CD4-positive, CD25-positive, alpha-beta regulatory T cell (primary cell): ENCODE data around the gene GAPVD1. TPM values are rescaled to one million over a fixed set of nuclear protein-coding genes. Genes with fewer than 3 reads are reported as not detected.
A peak's percentile ranks its signal among the peaks of the same experiment; 100 is the strongest.

ENCODE experiments used
- ATAC-seq, 2 donors: fragments of 150-1000 bp; cut with Tn5 transposase; one replicate each; pipeline ENCODE4 v1.10.0; 2021; ENCODE audit warnings: low read depth in 2 of 2, moderate number of reproducible peaks in 2 of 2, moderate library complexity in 1 of 2
- DNase-seq, 3 donors: peaks; one replicate each; pipeline versions ENCODE4 v3.0.0 to v3.0.0-alpha.2; 2012 to 2022; ENCODE audit warnings: mixed read lengths in 1 of 3
- H3K27ac ChIP-seq: one replicate; pipeline ENCODE4 v1.7.0; 2013; ENCODE audit warnings: mild to moderate bottlenecking, low read length; ENCODE audit not compliant: insufficient read depth, poor library complexity, severe bottlenecking
- H3K27me3 ChIP-seq: one replicate; pipeline ENCODE4 v1.7.0; 2013; ENCODE audit warnings: low read length; ENCODE audit not compliant: control insufficient read depth, insufficient read depth
- H3K36me3 ChIP-seq: one replicate; pipeline ENCODE4 v1.7.0; 2013; ENCODE audit warnings: mild to moderate bottlenecking, low read length, moderate library complexity; ENCODE audit not compliant: control insufficient read depth, insufficient read depth
- H3K4me1 ChIP-seq: 2 replicates; pipeline ENCODE4 v1.7.0; 2013; ENCODE audit warnings: mild to moderate bottlenecking, low read length; ENCODE audit not compliant: insufficient read depth, control insufficient read depth, poor library complexity, severe bottlenecking
- H3K4me3 ChIP-seq: one replicate; pipeline ENCODE4 v1.7.0; 2013; ENCODE audit warnings: low read depth, mild to moderate bottlenecking, low read length, moderate library complexity
- H3K9me3 ChIP-seq, 2 experiments: 1 replicate in 1 of 2; 2 replicates in 1 of 2; pipeline ENCODE4 v1.7.0; 2013; ENCODE audit warnings: low read length in 2 of 2, mild to moderate bottlenecking in 1 of 2, moderate library complexity in 1 of 2; ENCODE audit not compliant: control insufficient read depth in 2 of 2
- H3K27ac Mint-ChIP-seq, 3 donors: one replicate each; pipeline ENCODE4 v1.8.0; 2020 to 2022; ENCODE audit warnings: mild to moderate bottlenecking in 3 of 3, mixed read lengths in 3 of 3, moderate library complexity in 2 of 3
- H3K27me3 Mint-ChIP-seq: one replicate; pipeline ENCODE4 v1.8.0; 2022; ENCODE audit warnings: mild to moderate bottlenecking, mixed read lengths
- H3K36me3 Mint-ChIP-seq: one replicate; pipeline ENCODE4 v1.8.0; 2020; ENCODE audit warnings: mixed read lengths
- H3K4me1 Mint-ChIP-seq, 4 donors: one replicate each; pipeline ENCODE4 v1.8.0; 2020 to 2022; ENCODE audit warnings: mixed read lengths in 4 of 4, mild to moderate bottlenecking in 1 of 4
- H3K4me3 Mint-ChIP-seq, 4 donors: one replicate each; pipeline ENCODE4 v1.8.0; 2020 to 2022; ENCODE audit warnings: mild to moderate bottlenecking in 4 of 4, mixed read lengths in 4 of 4, moderate library complexity in 3 of 4
- H3K9me3 Mint-ChIP-seq, 7 donors: one replicate each; pipeline ENCODE4 v1.8.0; 2020 to 2022; ENCODE audit warnings: mixed read lengths in 7 of 7, mild to moderate bottlenecking in 3 of 7, moderate library complexity in 2 of 7
- polyA plus RNA-seq, 4 donors: library from polyadenylated mRNA; unstranded; fragments of 300-500 nt; fragmentation: Illumina TruSeq; gene quantifications; one replicate each; pipeline ENCODE4 v1.2.3, GENCODE V29; 2021
- total RNA-seq: library from RNA; stranded (reverse); gene quantifications from one replicate; pipeline ENCODE4 v1.2.3, GENCODE V29; 2022

Gene GAPVD1
- total and polyA plus RNA-seq, 5 donors from 2014 or later: 34.0 to 65.4 (median 35.5) TPM

- Histone ChIP-seq H3K27ac (peak within 1 kb of the TSS; percentile 94), H3K4me1 (peaks cover 46% of the 10 kb centered on the region), H3K36me3 (peaks cover 33% of the 10 kb centered on the region), H3K4me3 (peak within 1 kb of the TSS; percentile 94), H3K27me3 (no peaks in the 10 kb centered on the region), H3K9me3 (no peaks in the 10 kb centered on the region)
- H3K27ac Mint-ChIP-seq: peak within 1 kb of the TSS; percentile 97 to 100 (median 99)
- H3K27me3 Mint-ChIP-seq: peaks cover 6% of the 10 kb centered on the region
- ATAC-seq (peak; percentile 91 to 93), DNase-seq (peak; percentile 99 to 100 (median 99))
- H3K4me1 Mint-ChIP-seq: peaks cover 21 to 56% (median 41%) of the 10 kb centered on the region in 4 donors
- peaks cover 36% of the 10 kb centered on the region for H3K36me3 Mint-ChIP-seq
- H3K4me3 Mint-ChIP-seq: peak within 1 kb of the TSS; percentile 93 to 99 (median 96)
- no peaks in the 10 kb centered on the region for H3K9me3 Mint-ChIP-seq
These were observed 20.4 kb upstream of the GAPVD1 start, which contains the start of gene HSPA5 for GRCh38 chr9:125241000-125241862. Gene HSPA5, minus strand, starts transcription at chr9:125241343. Its CDS starts 217 bp downstream, at chr9:125241126.

DNA sequence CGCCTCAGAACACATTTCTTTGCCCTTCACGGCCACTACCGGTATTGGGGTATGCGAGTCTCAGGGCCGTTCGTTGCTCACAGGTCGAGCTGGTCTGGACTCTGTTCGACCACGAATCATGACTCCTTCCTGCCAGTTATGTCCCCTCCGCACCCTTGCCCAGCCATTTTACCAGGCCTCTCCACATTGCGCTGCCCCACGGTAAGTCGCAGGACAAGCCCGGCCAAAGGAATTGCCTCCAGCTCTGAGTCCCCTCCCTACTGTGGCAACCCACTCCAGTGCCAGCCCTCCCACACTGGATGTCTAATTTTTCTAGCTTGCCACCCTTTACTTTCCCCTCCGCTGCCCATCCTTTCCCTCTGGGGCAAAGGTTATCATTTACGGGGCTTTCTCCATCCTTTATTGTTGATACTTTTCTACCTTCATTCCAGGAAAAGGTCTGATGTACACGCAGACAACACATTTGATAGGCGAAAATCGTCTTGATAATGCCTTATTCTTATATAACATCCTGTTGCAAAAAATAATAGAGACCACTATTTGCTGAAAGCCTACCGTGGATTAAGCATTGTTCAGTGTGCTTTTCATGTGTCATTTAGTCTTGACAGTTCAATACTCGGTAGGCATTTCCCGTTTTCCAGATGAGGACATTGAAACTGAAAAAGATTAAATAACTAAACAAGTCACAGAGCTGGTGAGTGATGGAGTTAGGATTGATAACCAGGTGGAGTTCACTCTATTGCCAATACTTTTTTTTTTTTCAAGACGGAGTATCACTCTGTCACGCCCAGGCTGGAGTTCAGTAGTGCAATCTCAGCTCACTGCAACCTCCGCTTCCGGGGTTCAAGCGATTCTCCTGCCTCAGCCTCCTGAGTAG lies 19.5 kb upstream of the GAPVD1 start:
- ATAC-seq (no peak), DNase-seq (no peak)
- no peaks in the 10 kb centered on the region for H3K9me3 ChIP-seq
- Mint-ChIP-seq H3K27me3 (peaks cover 6% of the 10 kb centered on the region), H3K36me3 (peaks cover 28% of the 10 kb centered on the region), H3K4me1 (peaks cover 15 to 48% (median 33%) of the 10 kb centered on the region in 4 donors), H3K4me3 (peak overlapping the region; percentile 93 to 99 (median 96)), H3K27ac (peak overlapping the region; percentile 97 to 100 (median 99)), H3K9me3 (no peaks in the 10 kb centered on the region)
- peaks cover 24% of the 10 kb centered on the region for H3K36me3 ChIP-seq
- H3K4me1 ChIP-seq: peaks cover 40% of the 10 kb centered on the region
- peak overlapping the region; percentile 94 for H3K27ac ChIP-seq
- no peaks in the 10 kb centered on the region for H3K27me3 ChIP-seq
- H3K4me3 ChIP-seq: peak overlapping the region; percentile 94

DNA sequence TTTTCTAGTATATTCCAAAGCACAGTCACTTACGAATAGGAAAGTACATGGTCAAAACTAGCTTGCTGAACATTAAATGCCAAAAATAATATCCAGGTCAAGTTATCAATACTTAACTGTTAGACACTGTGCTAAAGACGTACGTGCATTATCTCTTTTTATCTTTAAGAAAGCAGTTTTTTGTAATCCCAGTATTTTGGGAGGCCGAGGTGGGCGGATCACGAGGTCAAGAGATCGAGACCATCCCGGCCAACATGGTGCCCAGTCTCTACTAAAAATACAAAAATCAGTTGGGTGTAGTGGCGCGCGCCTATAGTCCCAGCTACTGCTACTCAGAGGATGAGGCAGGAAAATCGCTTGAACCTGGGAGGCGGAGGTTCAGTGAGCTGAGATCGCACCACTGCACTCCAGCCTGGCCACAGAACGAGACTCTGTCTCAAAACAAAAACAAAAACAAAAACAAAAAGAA lies 17.8 kb upstream of the GAPVD1 start:
- no peak overlapping the region for H3K4me3 ChIP-seq
- no peak overlapping the region for H3K27ac ChIP-seq
- Mint-ChIP-seq H3K27me3 (peaks cover 6% of the 10 kb centered on the region), H3K27ac (no peak overlapping the region), H3K4me3 (peak overlapping the region in 3 of 4 donors; percentile 48 to 76 (median 61)), H3K9me3 (no peaks in the 10 kb centered on the region), H3K36me3 (peaks cover 17% of the 10 kb centered on the region), H3K4me1 (peaks cover 7 to 30% (median 18%) of the 10 kb centered on the region in 4 donors)
- H3K9me3 ChIP-seq: no peaks in the 10 kb centered on the region
- no peaks in the 10 kb centered on the region for H3K27me3 ChIP-seq
- peaks cover 23% of the 10 kb centered on the region for H3K4me1 ChIP-seq
- peaks cover 7% of the 10 kb centered on the region for H3K36me3 ChIP-seq
- DNase-seq (no peak), ATAC-seq (no peak)

DNA sequence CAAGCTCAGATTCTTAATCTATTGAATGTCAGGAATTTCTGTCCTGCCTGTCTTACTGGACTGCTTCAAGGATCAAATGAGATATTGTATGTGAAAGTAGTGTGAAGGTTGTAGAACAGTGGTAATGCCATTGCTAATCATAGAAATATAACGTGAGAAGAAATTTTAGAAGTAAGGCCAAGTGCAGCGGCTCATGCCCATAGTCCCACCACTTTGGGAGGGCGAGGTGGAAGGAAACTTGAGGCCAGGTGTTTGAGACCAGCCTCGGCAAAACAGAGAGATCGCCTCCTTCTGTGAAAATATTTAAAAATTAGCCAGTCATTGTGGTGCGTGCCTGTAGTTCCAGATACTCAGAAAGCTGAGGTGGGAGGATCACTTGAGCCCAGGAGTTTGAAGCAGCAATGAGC lies 15.4 kb upstream of the GAPVD1 start:
- Mint-ChIP-seq H3K9me3 (no peaks in the 10 kb centered on the region), H3K27ac (no peak overlapping the region), H3K4me1 (peaks cover 1 to 12% (median 7%) of the 10 kb centered on the region in 4 donors), H3K4me3 (peak overlapping the region in 1 of 4 donors; percentile 7), H3K27me3 (peaks cover 4% of the 10 kb centered on the region), H3K36me3 (peaks cover 9% of the 10 kb centered on the region)
- Histone ChIP-seq H3K27me3 (no peaks in the 10 kb centered on the region), H3K27ac (no peak overlapping the region), H3K4me3 (no peak overlapping the region), H3K4me1 (peaks cover 8% of the 10 kb centered on the region), H3K9me3 (no peaks in the 10 kb centered on the region), H3K36me3 (no peaks in the 10 kb centered on the region)
- DNase-seq (no peak), ATAC-seq (no peak)

GRCh38 chr9:125254231-125254630 lies 7.4 kb upstream of the GAPVD1 start:
- Histone ChIP-seq H3K9me3 (no peaks in the 10 kb centered on the region), H3K4me1 (no peaks in the 10 kb centered on the region), H3K4me3 (no peak overlapping the region), H3K27ac (no peak overlapping the region), H3K36me3 (no peaks in the 10 kb centered on the region), H3K27me3 (no peaks in the 10 kb centered on the region)
- Mint-ChIP-seq H3K36me3 (no peaks in the 10 kb centered on the region), H3K27me3 (peaks cover 6% of the 10 kb centered on the region), H3K4me3 (peak overlapping the region in 1 of 4 donors; percentile 21), H3K9me3 (no peaks in the 10 kb centered on the region), H3K4me1 (no peaks in the 10 kb centered on the region), H3K27ac (no peak overlapping the region)
- no peak for ATAC-seq
- no peak for DNase-seq

DNA sequence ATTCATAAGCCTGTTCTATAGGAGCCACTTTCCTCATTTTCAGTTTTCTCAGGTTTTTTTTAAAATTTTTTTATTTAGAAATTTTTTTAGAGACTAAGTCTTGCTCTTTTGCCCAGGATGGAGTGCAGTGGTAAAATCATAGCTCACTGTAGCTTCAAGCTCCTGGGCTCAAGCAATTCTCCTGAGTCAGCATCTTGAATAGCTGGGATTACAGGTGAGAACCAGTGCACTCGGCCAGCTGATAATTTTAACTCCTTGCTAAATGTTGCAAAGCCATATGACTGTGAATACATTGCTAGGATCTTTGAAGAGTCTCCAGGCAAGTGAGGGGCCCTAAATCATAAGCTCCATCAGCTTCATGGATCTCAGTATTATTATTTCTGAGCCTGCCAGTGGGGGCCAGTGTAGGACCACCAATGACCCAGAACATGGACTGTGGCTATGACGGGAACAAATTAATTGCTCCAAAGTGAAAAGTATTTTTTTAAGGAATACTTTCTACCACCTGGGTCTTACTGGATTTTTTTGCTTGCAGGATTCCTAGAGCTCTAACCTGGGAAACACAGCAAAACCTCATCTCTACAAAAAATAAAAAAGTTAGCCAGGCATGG lies 5.7 kb upstream of the GAPVD1 start:
- no peaks in the 10 kb centered on the region for H3K4me1 ChIP-seq
- DNase-seq (no peak), ATAC-seq (no peak)
- no peaks in the 10 kb centered on the region for H3K36me3 Mint-ChIP-seq
- no peaks in the 10 kb centered on the region for H3K36me3 ChIP-seq
- peaks cover 1 to 7% (median 3%) of the 10 kb centered on the region in 4 donors for H3K4me1 Mint-ChIP-seq
- no peaks in the 10 kb centered on the region for H3K27me3 ChIP-seq
- no peak overlapping the region for H3K27ac Mint-ChIP-seq
- no peak overlapping the region for H3K27ac ChIP-seq
- H3K4me3 Mint-ChIP-seq: no peak overlapping the region
- H3K4me3 ChIP-seq: no peak overlapping the region
- H3K9me3 ChIP-seq: no peaks in the 10 kb centered on the region
- H3K27me3 Mint-ChIP-seq: peaks cover 7% of the 10 kb centered on the region
- H3K9me3 Mint-ChIP-seq: no peaks in the 10 kb centered on the region

- Mint-ChIP-seq H3K27me3 (peaks cover 7% of the 10 kb centered on the region), H3K36me3 (peaks cover 5% of the 10 kb centered on the region), H3K4me1 (peaks cover 11 to 23% (median 19%) of the 10 kb centered on the region in 4 donors), H3K27ac (no peak overlapping the region), H3K4me3 (peak overlapping the region in 1 of 4 donors; percentile 56), H3K9me3 (no peaks in the 10 kb centered on the region)
- ATAC-seq (no peak), DNase-seq (no peak)
- H3K4me3 ChIP-seq: no peak overlapping the region
- no peaks in the 10 kb centered on the region for H3K36me3 ChIP-seq
- peaks cover 14% of the 10 kb centered on the region for H3K4me1 ChIP-seq
- no peaks in the 10 kb centered on the region for H3K9me3 ChIP-seq
- H3K27ac ChIP-seq: no peak overlapping the region
- no peaks in the 10 kb centered on the region for H3K27me3 ChIP-seq
These were observed 3.4 kb upstream of the GAPVD1 start for GRCh38 chr9:125258160-125258785.
